ENCODE results near the gene GAB2. TPM values are rescaled to one million over a fixed set of nuclear protein-coding genes. Genes with fewer than 3 reads are reported as not detected.

GAB2 gene
- total and polyA plus RNA-seq, 2 of the 4 experiments (the other 2 are of a cell fraction) = 3.3 to 5.9 TPM

- ATAC-seq (ENCODE audit: low read depth) (no peak), DNase-seq (no peak)
- H2BK20ac ChIP-seq (ENCODE audit: low read depth, low read length) = no peak overlapping the region
- ChIA-PET CTCF (no interaction called here), POLR2A (ENCODE audit: unreplicated experiment) (no interaction called here)
- H3K14ac ChIP-seq (replicated peaks; ENCODE audit: low read depth, low read length) = no peak overlapping the region
- no peaks in the 10 kb centered on the region for H3K9me1 ChIP-seq (ENCODE audit: insufficient read depth, low read length)
- H2AK5ac ChIP-seq (ENCODE audit: low read depth, low read length) = no peak overlapping the region
- no peak overlapping the region for H4K8ac ChIP-seq (ENCODE audit: low read depth in 2 of 2, low read length in 2 of 2)
- no peak overlapping the region for H3K23ac ChIP-seq (ENCODE audit: low read depth, low read length)
- H3K9ac ChIP-seq (ENCODE audit: low read depth, low read length) = no peak overlapping the region
- H3K9me3 ChIP-seq (ENCODE audit: control insufficient read depth, insufficient read depth, low read length) = no peaks in the 10 kb centered on the region
- H4K5ac ChIP-seq (ENCODE audit: low read depth, low read length) = no peak overlapping the region
- peaks cover 8% of the 10 kb centered on the region for H3K4me1 ChIP-seq (ENCODE audit: control insufficient read depth, insufficient read depth, low read length)
- H2BK120ac ChIP-seq (ENCODE audit: low read depth, low read length) = no peak overlapping the region
- H2AFZ ChIP-seq (replicated peaks; ENCODE audit: low read length, poor library complexity) = no peak overlapping the region
- peaks cover 20 to 42% of the 10 kb centered on the region in 2 experiments for H3K79me1 ChIP-seq (ENCODE audit: low read depth in 1 of 2, low read length in 2 of 2)
- H4K20me1 ChIP-seq (ENCODE audit: insufficient read depth, low read length) = no peaks in the 10 kb centered on the region; the same call in 1 of the 2 replicates
- H3K4me3 ChIP-seq (ENCODE audit: insufficient read depth, low read depth, low read length) = no peak overlapping the region
- no peak overlapping the region for H3K4ac ChIP-seq (ENCODE audit: low read depth, low read length)
- no peak overlapping the region for H4K91ac ChIP-seq (ENCODE audit: insufficient read depth, low read depth, low read length)
- no TSS peak for BruUV-seq (replicated peaks)
- intact Hi-C loops (cut with micrococcal nuclease) (no loop called here), dilution Hi-C loops (cut with HindIII; ENCODE audit: low sequenced_read_pairs, unreplicated experiment) (no loop called here), in situ Hi-C loops (cut with MboI; ENCODE audit: low sequenced_read_pairs) (no loop called here)
- H3K27me3 ChIP-seq (ENCODE audit: control insufficient read depth, insufficient read depth, low read length) = no peaks in the 10 kb centered on the region
- no peak overlapping the region for H3K56ac ChIP-seq (ENCODE audit: extremely low read depth, insufficient read depth, low read length)
- no peak overlapping the region for H2AK9ac ChIP-seq (replicated peaks; ENCODE audit: low read depth, low read length, poor library complexity)
- H2BK5ac ChIP-seq (ENCODE audit: low read depth, low read length, poor library complexity, severe bottlenecking) = no peak overlapping the region
- no peak for TF ChIP-seq MXI1 (IDR thresholded peaks at IDR 0.05; ENCODE audit: borderline replicate concordance, low read depth, low read length)
- no peak for TF ChIP-seq USF2 (IDR thresholded peaks at IDR 0.05; ENCODE audit: low read depth, low read length)
- TF ChIP-seq ELK1 (IDR thresholded peaks at IDR 0.05; ENCODE audit: borderline replicate concordance, low read depth, low read length) = no peak
- TF ChIP-seq POLR2A (IDR thresholded peaks at IDR 0.05; ENCODE audit: low read depth, low read length) = no peak
- TF ChIP-seq CEBPB (IDR thresholded peaks at IDR 0.05; ENCODE audit: low read depth, low read length) = no peak
- TF ChIP-seq NFE2L2 (IDR thresholded peaks at IDR 0.05; ENCODE audit: low read depth, low read length) = no peak
- TF ChIP-seq MAZ (IDR thresholded peaks at IDR 0.05; ENCODE audit: borderline replicate concordance, low read depth, low read length) = no peak
- no peak for TF ChIP-seq RCOR1 (IDR thresholded peaks at IDR 0.05; ENCODE audit: insufficient replicate concordance, low read length)
- TF ChIP-seq CHD1 (IDR thresholded peaks at IDR 0.05; ENCODE audit: low read depth, low read length) = no peak
- TF ChIP-seq FOS (IDR thresholded peaks at IDR 0.05; ENCODE audit: low read depth, low read length) = no peak
- TF ChIP-seq BHLHE40 (IDR thresholded peaks at IDR 0.05; ENCODE audit: low read depth, low read length) = no peak
- TF ChIP-seq RAD21 (IDR thresholded peaks at IDR 0.05; ENCODE audit: low read length) = no peak
- no peak for TF ChIP-seq RFX5 (IDR thresholded peaks at IDR 0.05; ENCODE audit: low read depth, low read length)
- no peak for TF ChIP-seq MAFK (IDR thresholded peaks at IDR 0.05; ENCODE audit: low read depth, low read length)
- TF ChIP-seq SMC3 (IDR thresholded peaks at IDR 0.05; ENCODE audit: low read depth, low read length) = no peak
- H3K36me3 ChIP-seq (ENCODE audit: control insufficient read depth, insufficient read depth, low read length) = no peaks in the 10 kb centered on the region
- H3K27ac ChIP-seq (ENCODE audit: insufficient read depth, low read length) = no peak overlapping the region
- no peak overlapping the region for H3K18ac ChIP-seq (ENCODE audit: low read depth, low read length)
- no peak overlapping the region for H3K4me2 ChIP-seq (ENCODE audit: low read depth, low read length)
- H2BK15ac ChIP-seq (ENCODE audit: low read depth, low read length) = no peak overlapping the region
Observed at GRCh38 chr11:78347956-78348355, 69.7 kb downstream of the GAB2 start.

Data from IMR-90 (cell line).